ENCODE results near the gene LGALS3BP. TPM values are rescaled to one million over a fixed set of nuclear protein-coding genes. Genes with fewer than 3 reads are reported as not detected.

LGALS3BP gene
- total and polyA plus RNA-seq, 4 donors = 66.0 to 224 (median 79.2) TPM

DNA sequence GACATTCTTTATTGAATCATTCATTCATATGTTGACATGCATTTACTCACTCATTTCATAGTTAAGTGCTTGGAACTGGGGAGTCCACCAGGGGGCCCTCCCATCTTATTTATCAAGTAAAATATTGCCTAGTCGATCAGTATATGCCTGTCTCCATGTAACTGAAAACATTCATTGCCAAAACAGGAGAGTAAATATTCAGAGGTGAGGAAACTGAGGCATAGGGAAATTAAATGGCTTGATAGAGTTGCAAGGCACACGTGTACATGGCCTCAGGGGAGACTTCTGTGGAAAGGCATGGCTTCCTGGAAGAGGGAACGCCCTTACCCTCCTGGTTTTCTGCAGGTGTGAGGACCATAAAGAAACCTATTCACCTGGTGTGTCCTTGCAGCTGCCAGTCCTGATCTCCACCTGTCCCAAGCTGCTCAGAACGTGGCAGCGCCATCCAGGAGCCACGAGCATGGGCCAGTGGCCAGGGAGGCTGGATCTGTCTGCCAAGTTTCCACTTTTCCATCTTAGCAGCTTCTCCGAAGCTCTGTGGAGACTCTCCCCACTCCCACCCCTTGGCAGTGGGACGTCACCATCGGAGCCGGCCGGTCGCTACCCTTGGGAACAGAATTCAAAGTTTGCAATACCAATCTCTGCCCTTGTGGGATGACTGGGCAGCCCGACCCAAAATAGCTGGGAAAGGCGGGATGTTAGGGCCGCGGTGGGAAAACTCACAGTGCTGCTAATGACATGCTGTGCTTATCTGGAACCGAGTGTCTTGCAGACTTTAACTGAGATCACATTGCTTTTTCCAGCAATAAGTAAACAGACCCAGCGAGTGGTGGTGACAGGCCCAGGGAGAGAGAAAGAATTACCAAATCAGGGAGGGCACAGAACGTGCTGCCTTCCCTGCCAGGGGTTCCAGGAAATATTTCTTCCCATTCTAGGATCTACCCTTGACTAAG lies 40.2 kb upstream of the LGALS3BP start:
- no peaks in the 10 kb centered on the region for H3K9me3 ChIP-seq (ENCODE audit: control insufficient read depth in 4 of 4, low read length in 3 of 4)
- H3K9ac ChIP-seq (ENCODE audit: low read depth in 1 of 2, low read length in 2 of 2) = no peak overlapping the region
- peak overlapping the region; percentile 77 to 83 for H3K27ac ChIP-seq (ENCODE audit: low read depth in 1 of 2, low read length in 2 of 2)
- WGBS = 27% methylated on average over 19 of the region's 19 CpGs
- no peak for DNase-seq (ENCODE audit: low spot score)
- H3K4me3 ChIP-seq (ENCODE audit: low read depth in 1 of 3, low read length in 3 of 3) = no peak overlapping the region
- TF ChIP-seq, protein P1, sequence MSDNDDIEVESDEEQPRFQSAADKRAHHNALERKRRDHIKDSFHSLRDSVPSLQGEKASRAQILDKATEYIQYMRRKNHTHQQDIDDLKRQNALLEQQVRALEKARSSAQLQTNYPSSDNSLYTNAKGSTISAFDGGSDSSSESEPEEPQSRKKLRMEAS (IDR thresholded peaks at IDR 0.05) = no peak
- peak; percentile 69 to 71 for TF ChIP-seq RAD21 (IDR thresholded peaks at IDR 0.05)
- peak; percentile 26 for TF ChIP-seq NR2F2 (IDR thresholded peaks at IDR 0.05)
- no peak for TF ChIP-seq FOXA1 (IDR thresholded peaks at IDR 0.05)
- TF ChIP-seq, protein P2, sequence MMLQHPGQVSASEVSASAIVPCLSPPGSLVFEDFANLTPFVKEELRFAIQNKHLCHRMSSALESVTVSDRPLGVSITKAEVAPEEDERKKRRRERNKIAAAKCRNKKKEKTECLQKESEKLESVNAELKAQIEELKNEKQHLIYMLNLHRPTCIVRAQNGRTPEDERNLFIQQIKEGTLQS (IDR thresholded peaks at IDR 0.05) = no peak
- peak; percentile 32 for TF ChIP-seq SP1 (IDR thresholded peaks at IDR 0.05)
- TF ChIP-seq, protein P3, sequence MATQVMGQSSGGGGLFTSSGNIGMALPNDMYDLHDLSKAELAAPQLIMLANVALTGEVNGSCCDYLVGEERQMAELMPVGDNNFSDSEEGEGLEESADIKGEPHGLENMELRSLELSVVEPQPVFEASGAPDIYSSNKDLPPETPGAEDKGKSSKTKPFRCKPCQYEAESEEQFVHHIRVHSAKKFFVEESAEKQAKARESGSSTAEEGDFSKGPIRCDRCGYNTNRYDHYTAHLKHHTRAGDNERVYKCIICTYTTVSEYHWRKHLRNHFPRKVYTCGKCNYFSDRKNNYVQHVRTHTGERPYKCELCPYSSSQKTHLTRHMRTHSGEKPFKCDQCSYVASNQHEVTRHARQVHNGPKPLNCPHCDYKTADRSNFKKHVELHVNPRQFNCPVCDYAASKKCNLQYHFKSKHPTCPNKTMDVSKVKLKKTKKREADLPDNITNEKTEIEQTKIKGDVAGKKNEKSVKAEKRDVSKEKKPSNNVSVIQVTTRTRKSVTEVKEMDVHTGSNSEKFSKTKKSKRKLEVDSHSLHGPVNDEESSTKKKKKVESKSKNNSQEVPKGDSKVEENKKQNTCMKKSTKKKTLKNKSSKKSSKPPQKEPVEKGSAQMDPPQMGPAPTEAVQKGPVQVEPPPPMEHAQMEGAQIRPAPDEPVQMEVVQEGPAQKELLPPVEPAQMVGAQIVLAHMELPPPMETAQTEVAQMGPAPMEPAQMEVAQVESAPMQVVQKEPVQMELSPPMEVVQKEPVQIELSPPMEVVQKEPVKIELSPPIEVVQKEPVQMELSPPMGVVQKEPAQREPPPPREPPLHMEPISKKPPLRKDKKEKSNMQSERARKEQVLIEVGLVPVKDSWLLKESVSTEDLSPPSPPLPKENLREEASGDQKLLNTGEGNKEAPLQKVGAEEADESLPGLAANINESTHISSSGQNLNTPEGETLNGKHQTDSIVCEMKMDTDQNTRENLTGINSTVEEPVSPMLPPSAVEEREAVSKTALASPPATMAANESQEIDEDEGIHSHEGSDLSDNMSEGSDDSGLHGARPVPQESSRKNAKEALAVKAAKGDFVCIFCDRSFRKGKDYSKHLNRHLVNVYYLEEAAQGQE (IDR thresholded peaks at IDR 0.05) = peak; percentile 80
- no peak for TF ChIP-seq FOXA2 (IDR thresholded peaks at IDR 0.05)
- TF ChIP-seq HNF4G (IDR thresholded peaks at IDR 0.05) = no peak
- TF ChIP-seq HNF4A (conservative IDR thresholded peaks at IDR 0.05) = no peak
- TF ChIP-seq YY1 (IDR thresholded peaks at IDR 0.05) = no peak
- TF ChIP-seq, protein P4, sequence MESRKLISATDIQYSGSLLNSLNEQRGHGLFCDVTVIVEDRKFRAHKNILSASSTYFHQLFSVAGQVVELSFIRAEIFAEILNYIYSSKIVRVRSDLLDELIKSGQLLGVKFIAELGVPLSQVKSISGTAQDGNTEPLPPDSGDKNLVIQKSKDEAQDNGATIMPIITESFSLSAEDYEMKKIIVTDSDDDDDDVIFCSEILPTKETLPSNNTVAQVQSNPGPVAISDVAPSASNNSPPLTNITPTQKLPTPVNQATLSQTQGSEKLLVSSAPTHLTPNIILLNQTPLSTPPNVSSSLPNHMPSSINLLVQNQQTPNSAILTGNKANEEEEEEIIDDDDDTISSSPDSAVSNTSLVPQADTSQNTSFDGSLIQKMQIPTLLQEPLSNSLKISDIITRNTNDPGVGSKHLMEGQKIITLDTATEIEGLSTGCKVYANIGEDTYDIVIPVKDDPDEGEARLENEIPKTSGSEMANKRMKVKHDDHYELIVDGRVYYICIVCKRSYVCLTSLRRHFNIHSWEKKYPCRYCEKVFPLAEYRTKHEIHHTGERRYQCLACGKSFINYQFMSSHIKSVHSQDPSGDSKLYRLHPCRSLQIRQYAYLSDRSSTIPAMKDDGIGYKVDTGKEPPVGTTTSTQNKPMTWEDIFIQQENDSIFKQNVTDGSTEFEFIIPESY (IDR thresholded peaks at IDR 0.05) = no peak
- TF ChIP-seq EGR1 (IDR thresholded peaks at IDR 0.05; ENCODE audit: low read depth in 2 of 2) = no peak
- no peak for TF ChIP-seq GABPA (IDR thresholded peaks at IDR 0.05 in 1 of 2, conservative IDR thresholded peaks at IDR 0.05 in 1 of 2)
- no peak for TF ChIP-seq TAF1 (conservative IDR thresholded peaks at IDR 0.05)
- TF ChIP-seq RXRA (IDR thresholded peaks at IDR 0.05) = no peak
- no peak for TF ChIP-seq JUND (IDR thresholded peaks at IDR 0.05)
- TF ChIP-seq, protein P5, sequence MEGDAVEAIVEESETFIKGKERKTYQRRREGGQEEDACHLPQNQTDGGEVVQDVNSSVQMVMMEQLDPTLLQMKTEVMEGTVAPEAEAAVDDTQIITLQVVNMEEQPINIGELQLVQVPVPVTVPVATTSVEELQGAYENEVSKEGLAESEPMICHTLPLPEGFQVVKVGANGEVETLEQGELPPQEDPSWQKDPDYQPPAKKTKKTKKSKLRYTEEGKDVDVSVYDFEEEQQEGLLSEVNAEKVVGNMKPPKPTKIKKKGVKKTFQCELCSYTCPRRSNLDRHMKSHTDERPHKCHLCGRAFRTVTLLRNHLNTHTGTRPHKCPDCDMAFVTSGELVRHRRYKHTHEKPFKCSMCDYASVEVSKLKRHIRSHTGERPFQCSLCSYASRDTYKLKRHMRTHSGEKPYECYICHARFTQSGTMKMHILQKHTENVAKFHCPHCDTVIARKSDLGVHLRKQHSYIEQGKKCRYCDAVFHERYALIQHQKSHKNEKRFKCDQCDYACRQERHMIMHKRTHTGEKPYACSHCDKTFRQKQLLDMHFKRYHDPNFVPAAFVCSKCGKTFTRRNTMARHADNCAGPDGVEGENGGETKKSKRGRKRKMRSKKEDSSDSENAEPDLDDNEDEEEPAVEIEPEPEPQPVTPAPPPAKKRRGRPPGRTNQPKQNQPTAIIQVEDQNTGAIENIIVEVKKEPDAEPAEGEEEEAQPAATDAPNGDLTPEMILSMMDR (IDR thresholded peaks at IDR 0.05; ENCODE audit: low read depth, low read length, missing input control) = peak; percentile 54
- H3K4me1 ChIP-seq (ENCODE audit: control insufficient read depth in 4 of 4, insufficient read depth in 4 of 4, low read length in 3 of 4) = peaks cover 0 to 4% (median 0%) of the 10 kb centered on the region in 4 donors
- peaks cover 0 to 7% (median 0%) of the 10 kb centered on the region in 4 donors for H3K27me3 ChIP-seq (ENCODE audit: control insufficient read depth in 4 of 4, insufficient read depth in 4 of 4, low read length in 3 of 4)
- H3K36me3 ChIP-seq (ENCODE audit: control insufficient read depth in 4 of 4, insufficient read depth in 3 of 4, low read depth in 1 of 4, low read length in 3 of 4) = no peaks in the 10 kb centered on the region
